ENCODE results near the gene SORBS1.

SORBS1 gene

DNA sequence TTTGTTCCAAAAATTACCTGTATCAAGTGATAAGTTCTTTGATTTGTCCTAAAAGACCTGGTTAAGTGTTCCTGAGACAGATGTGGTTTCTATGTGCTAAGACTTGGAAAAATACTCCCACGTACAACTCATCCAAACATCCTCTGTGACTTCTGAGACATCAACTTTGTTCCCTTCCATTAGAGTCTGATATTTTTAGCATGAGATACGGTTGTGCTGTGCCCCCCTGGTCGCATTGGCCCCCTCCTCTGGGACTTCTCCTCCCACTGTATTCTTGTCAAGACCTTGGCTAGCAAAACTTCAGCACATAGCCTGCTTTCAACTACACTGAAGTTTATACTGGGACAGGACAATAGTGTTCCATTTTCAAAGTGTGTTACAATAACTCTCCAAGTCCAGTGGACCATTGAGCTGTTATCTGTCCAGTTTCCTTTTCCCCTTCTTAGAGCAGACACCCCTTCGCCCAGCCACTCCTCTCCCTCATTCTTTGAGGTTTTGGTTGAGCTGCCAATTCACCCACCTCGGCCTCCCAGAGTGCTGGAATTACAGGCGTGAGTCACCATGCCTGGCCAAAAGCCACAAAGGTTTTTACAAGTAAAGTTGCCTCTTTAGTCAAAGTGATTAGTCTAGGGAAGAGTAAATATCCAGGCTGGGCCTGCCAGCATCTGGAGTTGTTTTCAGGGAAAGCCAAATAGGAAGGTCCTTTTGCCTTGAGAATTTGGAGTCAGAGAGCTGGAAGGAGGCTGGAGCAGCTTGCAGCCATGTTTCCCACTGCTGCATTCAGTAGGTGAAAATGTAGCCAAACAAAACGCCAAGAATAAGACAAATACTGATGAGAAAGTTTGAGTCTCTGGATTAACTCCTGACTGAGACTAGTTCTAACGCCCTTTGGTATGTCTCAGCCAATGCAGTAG is 252.5 kb downstream of the SORBS1 start:
- DNase-seq, result no peak

- no peak for DNase-seq
These were observed 254.3 kb downstream of the SORBS1 start for GRCh38 chr10:95306851-95307250.

GRCh38 chr10:95306318-95306650 is 254.9 kb downstream of the SORBS1 start:
- no peak for DNase-seq

- DNase-seq, result no peak
These were observed 255.4 kb downstream of the SORBS1 start for GRCh38 chr10:95305606-95306317.

DNA sequence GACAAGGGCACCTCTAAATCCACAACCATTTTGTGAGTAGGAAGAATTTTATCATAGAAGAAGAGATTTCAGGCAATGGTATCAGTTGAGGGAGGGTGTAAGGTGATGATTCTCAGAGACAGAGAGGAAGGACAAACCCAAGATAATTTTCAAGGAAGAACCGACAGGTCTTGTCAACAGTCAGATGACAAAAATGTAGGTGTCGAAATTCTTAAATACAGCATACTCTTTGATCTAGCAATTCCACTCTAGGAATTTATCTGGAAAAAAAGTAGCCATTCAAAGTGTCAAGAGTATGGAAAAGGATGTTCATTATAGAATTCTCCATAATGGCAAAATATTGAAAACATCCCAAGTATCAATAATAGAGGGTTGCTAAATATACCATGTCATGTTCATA is 256.2 kb downstream of the SORBS1 start:
- no peak for DNase-seq

DNA sequence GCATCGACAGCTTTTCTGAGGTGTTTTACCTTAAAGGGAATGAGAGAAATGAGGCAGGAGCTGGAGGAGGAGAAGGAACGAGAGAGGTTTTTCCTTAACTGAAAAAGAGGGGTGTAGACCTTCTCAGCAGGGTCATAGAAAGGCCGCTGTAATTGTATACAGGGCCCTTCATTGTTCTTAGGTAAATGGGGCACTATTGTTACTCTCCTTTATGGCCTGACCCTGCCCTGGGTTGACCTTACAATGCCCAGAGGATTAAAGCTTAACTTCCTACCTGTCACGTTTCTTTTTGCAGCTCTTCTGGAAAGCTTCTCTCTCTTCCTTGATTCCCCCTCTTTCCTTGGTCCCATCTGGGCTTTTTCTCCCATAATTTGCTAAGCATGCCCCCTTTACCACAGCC is 256.7 kb downstream of the SORBS1 start:
- no peak for DNase-seq

- no peak for DNase-seq
These were observed 257.2 kb downstream of the SORBS1 start for GRCh38 chr10:95303950-95304349.

- no peak for DNase-seq
These were observed 257.6 kb downstream of the SORBS1 start for GRCh38 chr10:95303535-95303934.

DNA sequence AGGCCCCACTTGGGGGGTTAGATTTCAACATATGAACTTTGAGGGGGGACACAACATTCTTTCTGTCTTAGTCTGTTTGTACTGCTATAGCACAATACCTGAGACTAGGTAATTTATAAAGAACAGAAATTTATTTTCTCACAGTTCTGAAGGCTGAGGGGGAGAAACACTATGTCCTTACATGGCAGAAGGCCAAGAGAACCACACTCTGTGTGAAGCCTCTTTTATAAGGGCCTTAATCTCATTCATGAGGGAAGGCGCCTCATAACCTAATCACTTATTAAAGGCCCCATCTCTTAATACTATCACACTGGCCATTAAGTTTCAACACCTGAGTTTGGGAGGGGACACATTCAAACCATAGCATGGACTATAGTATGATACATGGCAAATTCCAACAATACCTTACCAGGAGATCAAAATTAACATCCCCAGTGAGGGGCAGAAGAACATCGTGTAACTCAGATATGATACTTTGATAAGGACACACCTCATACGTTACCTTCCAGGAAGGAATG is 261.1 kb downstream of the SORBS1 start:
- no peak for DNase-seq

DNA sequence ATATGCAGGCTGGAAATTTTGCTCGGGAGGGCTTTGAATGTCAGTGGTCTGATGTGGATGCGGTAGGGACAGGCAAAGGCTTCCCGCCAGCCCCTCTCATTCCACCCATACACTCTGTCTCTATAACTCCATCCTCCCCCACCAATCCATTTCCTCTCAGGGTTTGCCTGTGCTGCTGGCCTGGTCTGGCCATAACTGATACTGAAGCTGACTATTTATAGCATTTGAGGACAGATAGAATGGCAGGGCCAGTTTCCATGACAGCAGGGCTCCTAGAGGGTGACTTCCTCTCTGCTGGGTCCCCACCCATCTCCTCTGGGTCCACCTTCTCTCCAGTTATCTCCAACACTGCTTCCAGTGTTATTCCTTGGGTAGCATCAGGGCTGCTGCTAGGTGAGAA is 263.8 kb downstream of the SORBS1 start:
- no peak for DNase-seq

DNA sequence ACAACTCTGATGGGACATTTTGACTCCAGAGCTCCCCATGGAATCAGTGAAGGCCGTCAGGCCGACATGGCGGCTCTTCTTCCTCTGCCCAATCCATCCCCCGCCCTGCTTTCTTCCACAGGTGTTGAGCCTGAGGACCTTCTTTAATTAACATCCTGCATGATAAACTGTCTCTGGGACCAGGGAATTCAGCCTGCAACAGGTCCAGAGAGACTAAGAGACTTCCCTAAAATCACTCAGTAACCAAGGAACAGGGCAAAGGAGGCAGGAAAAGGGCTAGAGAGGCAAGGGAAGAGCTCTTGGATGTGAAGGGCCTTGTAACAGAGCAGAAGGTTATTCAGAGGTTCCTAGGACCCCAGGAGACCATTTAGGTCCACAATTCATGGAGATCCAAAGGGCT is 264.4 kb downstream of the SORBS1 start:
- no peak for DNase-seq

GRCh38 chr10:95295031-95295755 is 266.0 kb downstream of the SORBS1 start:
- peak in 2 of 5 experiments; percentile 13 to 87 for DNase-seq

GRCh38 chr10:95293631-95294030 is 267.5 kb downstream of the SORBS1 start:
- no peak for DNase-seq

- no peak for DNase-seq
These were observed 269.7 kb downstream of the SORBS1 start for GRCh38 chr10:95291365-95292039.

- DNase-seq, result peak in 3 of 5 experiments; percentile 3 to 51 (median 5)
These were observed 270.5 kb downstream of the SORBS1 start, which contains the start of gene PDLIM1 for GRCh38 chr10:95290461-95291364. TSS of gene PDLIM1 (minus strand) at chr10:95291003. CDS start at chr10:95290915, 88 bp downstream.

DNA sequence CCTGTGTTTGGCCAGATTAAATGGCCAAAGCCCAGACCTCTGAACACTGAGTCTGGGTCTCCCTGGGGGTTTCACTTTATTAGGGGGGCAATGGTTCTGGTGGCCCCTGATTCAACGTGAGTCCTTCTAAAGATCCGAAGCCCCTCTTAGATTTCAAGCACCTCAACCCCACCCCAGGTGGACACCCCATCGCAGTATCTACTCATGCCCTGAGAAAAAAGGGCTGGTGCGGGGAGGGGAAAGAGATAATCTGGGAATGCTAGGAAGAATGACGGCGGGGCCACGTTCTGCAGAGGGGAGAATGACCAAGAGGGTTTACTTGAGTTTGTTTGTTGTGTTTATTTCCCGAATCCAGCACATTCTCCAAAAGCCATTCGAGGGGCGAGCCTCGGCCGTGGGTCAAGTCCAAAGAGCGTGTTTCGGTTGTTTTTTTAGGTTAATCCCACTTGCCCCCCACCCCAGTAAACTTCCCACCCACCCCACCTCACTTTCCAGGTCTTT is 271.2 kb downstream of the SORBS1 start:
- no peak for DNase-seq

DNA sequence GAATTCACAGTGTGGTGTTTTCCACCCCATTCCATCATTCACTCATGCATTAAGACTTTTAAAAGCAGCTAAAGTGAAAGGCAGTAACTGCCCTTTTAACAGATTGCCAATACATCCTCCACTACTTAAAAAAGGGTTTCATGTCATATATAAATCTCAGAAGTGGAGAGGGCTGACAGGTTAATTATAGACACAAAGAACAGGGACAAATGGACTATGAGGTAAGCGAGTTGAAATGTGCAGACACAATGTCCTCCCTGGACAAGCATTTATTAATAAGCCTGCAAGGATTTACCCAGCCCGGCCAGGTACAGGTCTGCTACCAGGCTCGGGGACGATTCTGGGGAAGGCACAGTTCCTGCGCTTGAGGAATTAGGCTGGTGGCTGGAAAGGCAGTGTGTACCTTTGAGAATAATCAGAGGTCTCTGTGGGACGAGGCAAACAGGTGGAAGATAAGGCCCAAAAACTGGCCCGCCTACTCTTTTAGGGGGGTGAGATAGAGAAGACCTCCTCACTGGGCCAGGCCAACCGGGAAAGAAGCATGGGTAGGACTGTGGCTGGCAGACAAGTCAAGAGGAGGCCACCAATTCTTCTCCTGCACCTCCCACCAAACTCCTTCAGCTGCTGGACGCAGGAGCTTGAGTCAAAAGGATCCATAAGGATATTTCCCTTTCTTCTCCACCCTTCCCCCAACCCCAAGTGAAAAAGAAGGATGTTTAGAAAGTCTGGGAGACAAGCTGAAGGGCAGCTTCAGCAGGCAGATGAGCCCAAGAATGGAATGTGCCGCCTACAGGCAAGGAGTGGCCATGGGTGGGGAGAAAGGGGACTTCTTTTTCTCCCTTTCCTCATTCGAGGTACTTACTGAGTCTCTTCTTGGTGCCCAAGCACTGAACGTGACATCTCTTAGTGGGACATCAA is 271.9 kb downstream of the SORBS1 start:
- DNase-seq, result no peak

DNA sequence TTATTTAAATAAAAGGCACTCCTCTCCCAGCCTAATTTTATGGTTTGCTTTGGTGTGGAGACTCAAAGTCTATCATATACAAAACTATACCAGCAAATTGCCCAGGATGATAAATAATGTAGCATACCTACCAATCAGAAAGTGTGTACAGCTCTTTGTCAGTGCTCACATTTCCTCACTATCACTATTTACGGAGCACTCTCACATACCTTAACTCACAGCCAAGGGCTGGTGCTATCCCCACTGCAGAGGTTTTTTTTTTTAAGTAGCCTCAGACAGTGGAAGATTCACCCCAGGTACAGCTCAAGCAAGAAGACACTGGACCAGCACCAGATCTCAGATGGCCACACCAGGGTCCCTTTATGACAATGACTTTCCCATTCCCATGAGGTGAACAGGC is 272.9 kb downstream of the SORBS1 start:
- DNase-seq, result no peak

- no peak for DNase-seq
These were observed 273.9 kb downstream of the SORBS1 start for GRCh38 chr10:95287281-95287680.

DNA sequence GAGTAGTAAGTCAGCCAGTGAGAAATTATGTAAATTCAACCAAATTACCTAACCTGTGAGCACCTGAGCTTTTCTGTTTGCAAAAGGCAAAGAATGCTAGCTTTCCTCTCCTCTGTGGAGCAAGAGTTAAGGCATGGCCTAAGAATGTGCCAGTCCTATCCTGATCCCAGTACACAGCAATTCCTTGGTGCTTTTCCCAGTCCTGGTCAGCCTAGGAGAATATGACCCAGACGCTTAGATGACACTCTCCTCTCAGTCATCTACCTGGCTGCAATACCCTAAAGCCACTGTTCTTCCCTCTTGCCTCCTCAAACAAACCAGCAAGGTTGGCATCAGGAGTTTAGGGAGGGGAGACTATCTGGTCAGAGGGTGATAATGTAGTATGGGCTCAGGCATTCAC is 274.5 kb downstream of the SORBS1 start:
- DNase-seq, result no peak

All from T-helper 2 cell (primary cell).